ENCODE measurements around the gene SULT2B1.

SULT2B1 gene

GRCh38 chr19:48606463-48607358 lies 54.7 kb downstream of the SULT2B1 start, which contains the start of gene SPACA4:
Gene SPACA4 (plus strand): TSS chr19:48606742. CDS start chr19:48606979, 237 bp downstream.
- no peak for DNase-seq

GRCh38 chr19:48607359-48607755 lies 55.4 kb downstream of the SULT2B1 start:
- DNase-seq = no peak

- DNase-seq = peak; percentile 31
Measured at GRCh38 chr19:48608798-48609263, 56.9 kb downstream of the SULT2B1 start.

GRCh38 chr19:48609571-48610108 lies 57.7 kb downstream of the SULT2B1 start:
- DNase-seq = no peak

GRCh38 chr19:48611872-48612271 lies 59.9 kb downstream of the SULT2B1 start:
- no peak for DNase-seq

- no peak for DNase-seq
Measured at GRCh38 chr19:48613024-48613851, 61.3 kb downstream of the SULT2B1 start.

- DNase-seq = no peak
Measured at GRCh38 chr19:48613852-48614435, 62.0 kb downstream of the SULT2B1 start.

GRCh38 chr19:48614436-48615230 lies 62.7 kb downstream of the SULT2B1 start, which contains the start of gene FAM83E:
Gene FAM83E (minus strand): TSS chr19:48615076. CDS start chr19:48613372, 1,704 bp downstream.
- DNase-seq = peak; percentile 88

- no peak for DNase-seq
Measured at GRCh38 chr19:48615231-48616040, 63.5 kb downstream of the SULT2B1 start.

GRCh38 chr19:48616041-48616436 lies 64.1 kb downstream of the SULT2B1 start:
- DNase-seq = no peak

- DNase-seq = no peak
Measured at GRCh38 chr19:48616491-48617056, 64.6 kb downstream of the SULT2B1 start.

GRCh38 chr19:48617146-48617937 lies 65.4 kb downstream of the SULT2B1 start:
- no peak for DNase-seq

- DNase-seq = no peak
Measured at GRCh38 chr19:48618278-48618915, 66.4 kb downstream of the SULT2B1 start.

GRCh38 chr19:48618916-48619691 lies 67.1 kb downstream of the SULT2B1 start, which contains the start of the genes RPL18 and SPHK2:
Gene RPL18 (minus strand): TSS chr19:48619178. CDS start chr19:48619143, 35 bp downstream.
Gene SPHK2 (plus strand): TSS chr19:48619506. CDS start chr19:48620515, 1,009 bp downstream.
- DNase-seq = peak; percentile 99

- no peak for DNase-seq
Measured at GRCh38 chr19:48619692-48620585, 68.0 kb downstream of the SULT2B1 start.

GRCh38 chr19:48623556-48624066 lies 71.6 kb downstream of the SULT2B1 start:
- DNase-seq = no peak
